Fibroblast of villous mesenchyme (primary cell): ENCODE measurements around the gene CISH. TPM values are rescaled to one million over a fixed set of nuclear protein-coding genes. Genes with fewer than 3 reads are reported as not detected.

Experiments used
- DNase-seq: peaks from one replicate; pipeline ENCODE4 v3.0.0-alpha.2; 2010; ENCODE audit warnings: low read depth
- H3K4me3 ChIP-seq: 2 replicates; pipeline ENCODE4 v1.5.1; 2011; ENCODE audit warnings: low read depth, mild to moderate bottlenecking, low read length
- CTCF ChIP-seq: IDR thresholded peaks from 2 replicates; pipeline ENCODE4 v1.5.1; 2012; ENCODE audit warnings: low read depth, mild to moderate bottlenecking, low read length; ENCODE audit not compliant: insufficient read depth
- total RNA-seq: library from RNA; depleted of rRNA; stranded (reverse); fragments of >200 nt; gene quantifications from 2 replicates; pipeline ENCODE4 v1.2.3, GENCODE V29; 2012

Gene CISH
- total RNA-seq, 1 donor, result 0.86 TPM

- DNase-seq, result no peak
Measured at GRCh38 chr3:50623840-50624474, 12.4 kb upstream of the CISH start.

GRCh38 chr3:50622881-50623280 lies 11.3 kb upstream of the CISH start:
- no peak overlapping the region for H3K4me3 ChIP-seq
- DNase-seq, result no peak
- TF ChIP-seq CTCF, result no peak

More at GRCh38 chr3:50623840-50624474, 12.4 kb upstream of the CISH start:
- H3K4me3 ChIP-seq, result no peak overlapping the region
- no peak for TF ChIP-seq CTCF

- H3K4me3 ChIP-seq, result no peak overlapping the region
- TF ChIP-seq CTCF, result no peak
- no peak for DNase-seq
Measured at GRCh38 chr3:50620820-50621219, 9.2 kb upstream of the CISH start.

- no peak overlapping the region for H3K4me3 ChIP-seq
- DNase-seq, result no peak
- TF ChIP-seq CTCF, result no peak
Measured at GRCh38 chr3:50620420-50620819, 8.8 kb upstream of the CISH start.

- TF ChIP-seq CTCF, result no peak
- H3K4me3 ChIP-seq, result peak overlapping the region; percentile 83
- no peak for DNase-seq
Measured at GRCh38 chr3:50617911-50618481, 6.4 kb upstream of the CISH start.

GRCh38 chr3:50617096-50617791 lies 5.7 kb upstream of the CISH start, which contains the start of gene MAPKAPK3:
MAPKAPK3 (plus strand) TSS chr3:50617151; CDS start chr3:50617566, 415 bp downstream.
- peak within 1 kb of the TSS; percentile 83 for H3K4me3 ChIP-seq
- no peak for TF ChIP-seq CTCF
- DNase-seq, result peak; percentile 11
